Erythroblast (primary cell): ENCODE results near the gene LONP2.

Experiments used
- GATA1 ChIP-seq: IDR thresholded peaks from 2 replicates; pipeline ENCODE4 v1.6.1; 2011; ENCODE audit warnings: low read depth, mild to moderate bottlenecking, control low read depth, low read length, moderate library complexity
- POLR2A ChIP-seq: IDR thresholded peaks from 2 replicates; pipeline ENCODE4 v1.6.1; 2011; ENCODE audit warnings: mild to moderate bottlenecking, low read length

DNA sequence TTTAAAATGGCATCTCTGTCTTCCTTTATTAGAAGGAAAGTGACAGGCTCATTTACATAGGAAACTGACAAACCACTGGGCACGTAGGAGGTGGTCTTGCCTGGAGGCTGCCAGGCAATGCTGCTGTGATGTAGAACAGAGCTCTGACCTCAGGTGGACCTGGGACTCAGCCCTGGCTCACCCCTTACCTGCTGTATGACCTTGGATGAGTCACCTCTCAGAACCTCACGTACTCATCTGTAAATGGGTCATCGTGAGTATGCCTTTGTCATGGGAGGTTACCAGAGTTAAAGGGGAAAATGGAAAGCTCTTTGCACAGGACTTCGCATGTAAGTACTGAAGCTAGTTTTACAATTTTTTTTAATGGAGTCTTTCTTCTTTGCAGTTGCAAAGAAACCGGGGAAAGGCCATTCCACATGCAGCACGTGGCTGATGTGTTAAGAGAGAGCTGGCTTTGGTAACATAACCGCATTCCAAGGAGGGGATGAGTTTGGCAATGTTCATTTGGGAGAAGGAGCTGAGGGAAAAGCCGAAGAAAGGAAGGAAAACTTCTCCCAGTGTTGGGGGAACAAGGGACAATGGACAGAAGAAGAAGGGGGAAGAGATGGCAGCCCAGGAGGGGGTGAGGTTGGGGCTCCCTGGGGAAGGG, 37.4 kb upstream of the LONP2 start:
- TF ChIP-seq POLR2A = no peak
- TF ChIP-seq GATA1 = no peak
